A549 (cell line): ENCODE data around the gene SELENOV.

Experiments used
- CTCF ChIP-seq: fragments of >200 bp; sonication (Bioruptor Twin); formaldehyde crosslinking; IDR thresholded peaks from 3 replicates; pipeline ENCODE4 v1.5.1; 2016
- EHMT2 ChIP-seq: fragments of 200-600 bp; sonication (generic); IDR thresholded peaks from 2 replicates; pipeline ENCODE4 v1.6.1; 2016; ENCODE audit warnings: antibody characterized with exemption, low read depth, mild to moderate bottlenecking, moderate library complexity
- GATA3 ChIP-seq: IDR thresholded peaks from 2 replicates; pipeline ENCODE4 v1.6.1; 2012; ENCODE audit warnings: borderline replicate concordance
- HMGXB4 ChIP-seq: fragments of 250-450 bp; sonication (Bioruptor Pico); IDR thresholded peaks from 2 replicates; pipeline ENCODE4 v1.5.0; 2021; ENCODE audit warnings: mild to moderate bottlenecking, moderate library complexity, borderline replicate concordance
- MAX ChIP-seq: IDR thresholded peaks from 2 replicates; pipeline ENCODE4 v1.6.1; 2012
- REST ChIP-seq: fragments of 200-600 bp; sonication (generic); IDR thresholded peaks from 2 replicates; pipeline ENCODE4 v1.6.1; 2016; ENCODE audit warnings: antibody characterized with exemption, mild to moderate bottlenecking, moderate library complexity
- RNF2 ChIP-seq: fragments of 200-600 bp; sonication (generic); IDR thresholded peaks from 2 replicates; pipeline ENCODE4 v1.6.1; 2016; ENCODE audit warnings: low read depth, mild to moderate bottlenecking, antibody characterized with exemption, moderate library complexity, borderline replicate concordance
- SMC3 ChIP-seq: fragments of >200 bp; sonication (Bioruptor Twin); formaldehyde crosslinking; IDR thresholded peaks from 3 replicates; pipeline ENCODE4 v1.6.1; 2018; ENCODE audit warnings: inconsistent platforms
- USF2 ChIP-seq: fragments of 450-650 bp; IDR thresholded peaks from 2 replicates; pipeline ENCODE4 v1.6.1; 2014; ENCODE audit warnings: antibody characterized with exemption

- TF ChIP-seq RNF2 = no peak
- TF ChIP-seq CTCF = no peak
- TF ChIP-seq SMC3 = no peak
- no peak for TF ChIP-seq MAX
- TF ChIP-seq GATA3 = no peak
- no peak for TF ChIP-seq EHMT2
- no peak for TF ChIP-seq USF2
- TF ChIP-seq REST = no peak
- TF ChIP-seq HMGXB4 (CRISPR knock-in tag) = no peak
These were observed 31.8 kb upstream of the SELENOV start for GRCh38 chr19:39483141-39483540.
